Activated naive CD4-positive, alpha-beta T cell (primary cell): ENCODE data around the gene DHX15.

ENCODE experiments used
- DNase-seq, 4 experiments: peaks; one replicate each; lab custom pipeline; 2025; lab: John Stamatoyannopoulos, UW

DHX15 gene

DNA sequence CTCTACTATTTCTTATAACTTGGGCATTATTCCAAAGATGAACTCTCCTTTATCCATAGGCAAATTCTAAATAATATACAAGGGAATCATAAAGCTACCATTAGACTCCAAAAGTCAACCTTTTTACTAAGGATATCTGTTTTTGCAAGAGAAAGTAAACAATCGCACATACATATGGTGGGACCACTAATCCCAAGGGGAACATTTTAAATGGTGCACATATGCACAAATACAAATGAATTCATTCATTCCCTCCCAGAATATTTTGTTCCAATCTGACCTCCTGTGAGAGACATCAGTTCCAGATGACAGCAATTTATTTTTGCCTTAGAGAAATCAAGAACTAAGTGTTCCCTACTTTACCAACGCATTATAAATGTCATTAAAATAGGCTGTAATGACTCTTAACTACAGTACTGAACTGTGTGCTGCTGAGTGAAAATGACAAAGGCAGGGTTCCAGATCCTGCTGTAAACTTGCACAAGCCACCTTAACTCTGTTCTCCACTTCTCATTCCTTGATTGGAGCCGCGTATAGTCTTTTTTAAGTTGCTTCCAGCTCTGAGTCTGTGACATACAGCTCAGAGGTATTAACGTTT, 2.0 kb downstream of the DHX15 start:
- no peak for DNase-seq

DNA sequence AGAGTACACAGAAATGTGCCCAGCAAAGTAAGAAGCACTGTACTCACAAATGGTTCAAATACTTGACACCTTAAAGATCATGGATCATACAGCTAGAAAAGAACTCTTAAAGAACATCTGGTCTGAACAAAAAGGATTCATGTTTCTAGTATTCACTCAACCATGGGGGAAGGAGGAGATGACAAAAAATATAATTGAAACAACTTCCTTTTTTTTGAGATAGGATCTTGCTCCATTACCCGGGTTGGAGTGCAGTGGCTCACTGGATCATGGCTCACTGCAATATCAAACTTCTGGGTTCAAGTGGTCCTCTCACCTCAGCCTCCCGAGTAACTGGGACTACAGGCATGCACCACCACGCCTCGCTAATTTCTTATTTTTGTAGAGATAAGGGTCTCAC, 6.0 kb downstream of the DHX15 start:
- no peak for DNase-seq

DNA sequence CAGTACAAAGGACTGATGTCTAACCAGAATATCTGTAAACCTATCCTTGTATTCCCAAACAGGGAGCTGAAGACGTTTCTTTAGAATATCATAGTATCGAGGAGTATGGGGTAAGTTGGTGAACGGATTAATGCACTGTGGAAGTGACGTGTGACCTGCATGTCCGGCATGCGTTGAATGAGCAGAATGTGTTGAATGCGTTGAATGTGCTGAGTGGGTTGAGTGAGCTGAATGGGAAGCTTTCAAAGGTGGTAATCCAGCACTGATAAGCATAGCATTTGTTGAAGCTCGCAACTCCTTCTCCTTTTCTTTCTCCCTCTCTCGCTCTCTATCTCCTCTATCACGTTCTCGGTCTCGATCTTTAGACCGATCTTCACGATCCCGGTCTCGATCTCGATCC, 8.1 kb downstream of the DHX15 start:
- no peak for DNase-seq

DNA sequence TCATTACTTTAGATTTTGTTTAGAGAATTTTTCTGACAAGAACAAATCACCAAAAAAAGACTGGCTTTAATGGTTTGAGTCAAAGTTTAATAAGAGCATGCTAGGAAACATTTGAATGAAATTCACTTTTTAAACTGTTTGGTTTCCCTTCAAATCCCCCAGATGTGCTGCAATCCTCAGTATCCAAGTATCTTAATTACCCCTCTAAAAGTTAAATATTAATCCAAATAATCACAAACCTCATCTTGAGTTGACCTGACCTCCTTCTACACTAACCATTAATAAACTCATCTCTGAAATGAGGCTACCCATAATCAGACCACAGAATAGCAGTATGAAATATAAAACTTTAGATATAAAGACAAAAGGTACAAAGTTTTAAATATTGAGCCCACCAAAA, 10.1 kb downstream of the DHX15 start:
- DNase-seq, result no peak

DNA sequence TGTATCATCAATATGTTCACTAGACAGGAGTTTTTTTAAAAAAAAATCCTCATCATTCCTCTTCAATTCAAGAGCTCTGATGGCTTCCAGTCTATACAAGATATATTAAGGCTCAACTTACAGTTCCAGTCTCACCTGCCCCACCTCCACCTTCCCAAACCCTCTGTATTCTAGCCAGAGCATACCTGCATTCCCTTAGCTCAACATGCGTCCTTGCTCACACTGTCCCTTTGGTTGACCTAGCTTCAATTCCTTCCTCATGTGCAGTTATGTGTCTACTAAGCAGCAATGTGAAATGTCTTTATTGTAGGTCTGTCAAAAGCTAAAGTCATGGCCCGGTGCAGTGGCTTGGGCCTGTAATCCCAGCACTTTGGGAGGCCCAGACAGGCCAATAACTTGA, 10.8 kb downstream of the DHX15 start:
- DNase-seq, result no peak

DNA sequence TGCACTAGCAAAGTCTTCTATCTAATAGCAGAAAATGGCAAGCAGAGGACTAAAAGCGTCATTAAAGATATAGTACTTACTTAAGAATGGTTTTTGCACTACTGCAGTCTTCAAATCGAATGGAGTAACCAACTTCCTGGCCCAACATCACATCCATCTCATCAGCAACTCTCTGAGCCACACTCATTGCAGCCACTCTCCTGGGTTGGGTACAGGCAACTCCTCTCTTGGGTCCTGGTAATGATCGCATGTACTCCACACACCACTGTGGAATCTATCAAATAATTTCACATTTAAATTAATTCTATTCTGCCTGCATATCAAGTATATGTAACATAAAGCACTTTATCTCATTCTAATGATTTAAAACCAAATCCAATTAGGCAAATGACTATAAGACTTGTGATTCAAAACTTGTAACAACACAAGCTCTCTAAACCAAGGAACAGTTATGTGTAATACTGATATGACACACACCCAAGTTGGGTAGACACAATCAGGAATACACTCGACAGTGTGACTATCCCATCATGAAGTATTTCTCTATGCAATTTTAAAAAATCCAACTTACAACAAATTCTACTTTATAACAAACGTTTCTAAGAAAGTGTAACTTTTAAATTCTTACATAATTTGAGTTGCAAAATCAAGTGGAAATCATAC, 13.6 kb downstream of the DHX15 start:
- no peak for DNase-seq

DNA sequence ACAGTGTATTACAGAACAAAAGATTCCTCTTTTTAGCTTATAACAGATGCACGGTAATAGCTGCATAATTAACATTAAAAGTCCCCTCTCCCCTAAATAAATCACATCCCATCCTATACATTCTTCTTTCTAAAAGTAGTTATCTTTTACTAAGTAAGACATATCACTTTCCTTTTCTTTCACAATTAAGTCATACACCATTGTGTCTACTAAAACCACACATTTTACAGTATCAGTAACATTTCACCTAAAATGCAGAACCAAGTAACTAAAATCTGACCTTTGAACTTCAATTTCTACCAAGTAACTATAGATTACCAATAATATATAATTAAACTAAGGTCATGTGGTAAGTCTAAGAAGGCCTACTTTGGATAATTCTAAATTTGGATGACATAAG, 14.2 kb downstream of the DHX15 start:
- no peak for DNase-seq

DNA sequence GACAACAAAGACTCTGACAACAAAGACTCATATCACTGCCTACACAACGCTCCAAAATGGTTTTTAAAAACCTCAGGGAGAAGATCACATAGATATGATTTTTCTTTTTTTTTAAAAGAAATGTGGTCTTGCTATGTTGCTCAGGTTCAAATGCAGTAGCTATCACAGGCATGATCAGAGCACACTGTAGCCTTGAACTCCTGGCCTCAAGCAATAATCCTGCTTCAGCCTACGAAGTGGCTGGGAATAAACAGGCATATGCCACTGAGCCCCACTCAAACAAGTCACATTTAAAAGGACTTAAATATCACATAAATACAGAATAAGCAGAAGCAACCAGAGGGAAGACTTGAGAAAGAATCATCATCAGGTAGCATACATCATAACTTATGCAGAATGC, 14.7 kb downstream of the DHX15 start:
- DNase-seq, result no peak

DNA sequence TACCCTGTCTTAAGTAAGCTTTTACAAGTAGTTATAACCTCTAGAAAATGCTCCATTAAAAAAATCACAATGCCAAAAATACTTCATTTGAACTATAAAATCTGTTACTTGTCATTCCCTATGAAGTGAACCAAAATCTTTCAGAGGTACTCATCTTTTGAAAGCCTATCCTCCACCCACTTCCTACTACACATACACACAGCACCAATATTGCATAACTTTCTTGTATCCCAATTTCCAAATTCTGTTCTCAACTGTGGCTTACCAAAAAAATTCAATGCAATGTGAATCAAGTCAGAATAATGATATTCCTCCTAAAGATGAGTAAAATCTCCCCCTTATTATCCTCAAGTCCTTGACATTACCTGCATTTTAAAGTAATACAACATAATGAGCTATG, 15.9 kb downstream of the DHX15 start:
- DNase-seq, result no peak

DNA sequence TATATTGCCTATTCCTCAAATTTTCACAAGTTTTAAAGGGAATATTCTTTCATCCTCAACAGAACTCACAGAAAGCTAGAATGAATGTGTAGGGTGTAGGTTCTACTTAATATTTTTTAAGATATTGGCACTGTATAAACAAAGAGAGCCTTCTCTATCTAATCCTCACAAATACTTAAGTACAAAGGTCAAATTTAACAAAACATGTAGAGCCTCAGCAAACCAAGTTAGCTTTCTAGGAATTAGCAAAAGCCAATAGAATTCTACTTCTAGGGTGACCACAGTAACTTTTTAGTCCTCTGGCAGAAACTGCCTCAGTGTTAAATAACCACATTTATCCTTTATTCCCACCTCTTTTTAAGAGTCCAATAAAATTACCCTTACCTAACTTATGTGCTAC, 19.3 kb downstream of the DHX15 start:
- no peak for DNase-seq

DNA sequence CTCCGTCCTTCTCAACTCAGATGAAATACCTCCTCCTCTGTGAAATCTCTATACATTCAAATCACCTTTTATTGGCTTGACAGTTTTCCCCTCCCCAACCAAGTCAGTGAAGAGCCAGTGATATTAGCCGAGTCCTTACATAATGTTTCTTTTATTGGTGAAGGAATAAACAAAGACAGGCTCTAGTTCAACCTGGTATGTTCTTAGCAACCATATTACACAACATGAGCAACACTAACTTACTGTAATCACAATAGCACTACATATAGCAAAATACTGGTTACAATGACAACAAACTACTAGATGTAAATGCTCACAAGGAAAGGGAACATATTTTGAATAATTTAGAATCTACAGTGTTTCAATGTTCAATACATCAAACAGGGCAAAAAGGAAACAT, 19.9 kb downstream of the DHX15 start:
- DNase-seq, result no peak

DNA sequence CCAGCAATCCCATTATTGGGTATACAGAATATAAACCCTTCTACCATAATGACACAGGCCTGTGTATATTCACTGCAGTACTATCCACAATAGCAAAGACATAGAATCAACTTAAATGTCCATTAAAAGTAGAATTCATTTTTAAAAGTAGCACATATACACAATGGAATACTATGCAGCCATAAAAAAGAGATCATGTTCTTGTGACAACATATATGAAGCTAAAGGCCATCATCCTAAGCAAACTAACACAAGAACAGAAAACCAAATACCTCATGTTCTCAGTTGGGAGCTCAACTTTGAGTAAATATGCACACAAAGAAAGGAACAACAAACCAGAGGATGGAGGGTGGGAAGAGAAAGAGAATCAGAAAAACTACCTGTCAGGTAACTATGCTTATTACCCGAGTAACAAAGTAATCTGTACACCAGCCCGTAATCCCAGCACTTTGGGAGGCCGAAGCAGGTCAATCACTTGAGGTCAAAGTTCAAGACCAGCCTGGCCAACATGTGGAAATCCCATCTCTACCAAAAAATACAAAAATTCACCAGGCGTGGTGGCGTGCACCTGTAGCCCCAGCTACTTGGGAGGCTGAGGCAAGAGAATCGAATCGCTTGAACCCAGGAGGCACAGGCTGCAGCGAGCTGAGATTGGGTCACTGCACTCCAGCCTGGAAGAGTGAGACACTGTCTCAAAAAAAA, 22.8 kb downstream of the DHX15 start:
- no peak for DNase-seq

DNA sequence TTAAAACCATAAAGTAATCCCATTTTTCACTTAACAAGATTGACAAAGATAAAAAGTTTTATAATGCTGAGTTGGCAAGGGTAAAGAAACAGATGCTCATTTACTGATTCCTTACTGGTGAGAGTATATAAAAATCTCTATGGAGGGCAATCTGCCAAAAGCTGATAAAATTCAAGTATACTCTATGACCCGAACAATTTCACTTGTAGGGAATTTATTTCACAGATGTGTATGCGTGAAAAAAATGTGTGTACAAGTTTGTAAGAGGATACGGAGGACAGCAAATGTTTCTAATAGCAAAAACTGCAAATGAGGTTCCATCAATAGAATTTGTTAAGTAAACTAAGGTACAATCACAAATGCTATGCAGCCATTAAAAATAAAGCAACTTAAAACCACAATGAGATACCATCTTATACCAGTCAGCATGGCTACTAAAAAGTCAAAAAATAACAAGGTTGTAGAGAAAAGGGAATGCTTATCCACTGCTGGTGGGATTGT, 23.4 kb downstream of the DHX15 start:
- DNase-seq, result no peak

DNA sequence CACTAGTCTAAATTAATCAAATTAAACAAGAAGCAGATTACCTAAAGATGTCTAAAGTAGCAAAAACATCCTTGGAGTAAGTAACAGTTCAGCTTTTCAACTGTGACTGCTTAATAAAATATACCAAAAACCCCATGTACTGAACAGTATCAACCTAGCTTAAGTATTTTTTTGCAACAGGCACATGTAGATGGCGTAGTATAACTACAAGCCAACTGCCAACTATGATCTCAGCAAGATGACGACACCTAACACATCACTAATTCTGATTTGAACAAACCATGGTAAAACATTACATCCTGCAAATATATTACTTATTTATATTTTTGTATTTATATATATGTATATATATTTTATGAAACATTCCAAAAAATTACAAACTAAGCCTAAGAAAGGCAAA, 24.5 kb downstream of the DHX15 start:
- no peak for DNase-seq

DNA sequence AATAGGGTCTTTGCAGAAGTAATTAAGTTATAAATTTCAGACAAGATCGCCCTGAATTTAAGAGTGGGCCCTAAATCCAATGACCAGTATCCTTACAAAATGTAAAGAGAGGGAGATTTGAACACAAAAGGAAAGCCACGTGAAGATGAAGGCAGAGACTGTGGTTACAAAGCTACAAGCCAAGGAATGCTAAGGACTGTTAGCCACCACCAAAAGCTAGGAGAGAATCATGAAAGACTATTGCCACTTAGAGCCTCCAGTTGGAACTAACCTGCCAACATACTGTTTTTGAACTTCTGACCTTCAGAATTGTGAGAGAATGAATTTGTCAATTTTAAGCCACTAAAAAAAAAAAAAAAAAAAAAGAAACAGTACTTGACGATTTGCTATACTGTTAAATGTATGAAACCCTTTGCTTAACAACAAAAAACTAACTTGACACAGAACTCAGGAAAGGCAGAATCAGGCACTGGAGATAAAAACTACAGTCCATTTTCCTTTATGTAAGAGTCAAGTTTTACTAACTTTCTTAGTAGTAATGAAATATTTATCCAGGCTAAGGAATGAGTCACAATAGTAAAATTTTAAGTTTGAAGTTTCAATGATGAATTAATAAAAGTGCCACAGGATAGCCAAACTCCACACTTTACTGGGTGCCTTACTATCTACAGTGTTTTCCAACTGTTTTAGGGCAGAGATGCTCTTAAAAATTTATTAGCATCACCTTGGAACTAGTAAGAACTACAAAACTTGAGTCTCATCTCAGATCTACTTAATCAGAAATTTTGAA, 25.1 kb downstream of the DHX15 start:
- no peak for DNase-seq

DNA sequence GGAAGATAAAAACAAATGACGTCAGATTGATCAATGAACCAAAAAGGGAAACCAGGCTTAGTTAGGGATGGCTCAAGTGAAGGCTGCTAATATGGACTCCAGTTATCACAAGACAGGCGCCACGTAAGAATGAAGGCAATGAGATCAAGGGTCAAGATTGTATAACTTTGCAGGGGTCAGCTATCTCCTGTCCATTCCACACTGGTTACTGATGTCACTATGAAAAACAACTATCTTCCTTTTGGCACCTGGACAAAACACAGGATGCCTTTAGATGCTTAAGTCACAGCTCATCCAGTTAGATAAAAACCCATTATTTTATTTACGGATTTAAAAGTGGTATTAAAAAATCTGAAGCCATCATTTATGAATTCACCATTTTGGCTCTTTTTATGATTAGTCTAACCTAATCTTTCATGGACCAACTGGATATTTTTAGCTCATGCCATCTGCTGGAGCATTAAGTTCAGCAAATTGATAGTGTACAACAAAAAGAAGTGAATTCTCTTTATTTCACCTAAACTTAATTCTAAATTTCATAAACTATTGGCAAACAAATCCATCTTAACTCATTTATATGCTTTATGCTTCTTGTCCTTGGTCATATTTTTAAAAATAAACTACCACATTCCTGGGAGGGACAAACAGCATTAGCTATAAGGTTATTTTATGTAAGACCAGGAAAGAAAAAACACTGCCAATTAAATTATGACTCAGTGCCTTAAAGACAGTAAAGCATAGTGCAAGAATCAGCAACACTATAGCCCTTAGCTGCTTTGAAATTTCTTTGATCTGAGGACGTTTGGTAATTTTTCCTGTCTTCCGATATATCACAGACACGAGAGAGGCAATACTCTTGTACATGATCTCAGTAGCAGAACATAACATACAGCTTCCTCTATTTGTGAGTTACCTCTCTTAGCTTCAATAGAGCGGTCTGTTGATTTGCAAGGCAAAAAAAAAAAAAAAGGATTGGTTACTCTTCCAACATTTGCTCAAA, 27.0 kb downstream of the DHX15 start:
- DNase-seq, result no peak

DNA sequence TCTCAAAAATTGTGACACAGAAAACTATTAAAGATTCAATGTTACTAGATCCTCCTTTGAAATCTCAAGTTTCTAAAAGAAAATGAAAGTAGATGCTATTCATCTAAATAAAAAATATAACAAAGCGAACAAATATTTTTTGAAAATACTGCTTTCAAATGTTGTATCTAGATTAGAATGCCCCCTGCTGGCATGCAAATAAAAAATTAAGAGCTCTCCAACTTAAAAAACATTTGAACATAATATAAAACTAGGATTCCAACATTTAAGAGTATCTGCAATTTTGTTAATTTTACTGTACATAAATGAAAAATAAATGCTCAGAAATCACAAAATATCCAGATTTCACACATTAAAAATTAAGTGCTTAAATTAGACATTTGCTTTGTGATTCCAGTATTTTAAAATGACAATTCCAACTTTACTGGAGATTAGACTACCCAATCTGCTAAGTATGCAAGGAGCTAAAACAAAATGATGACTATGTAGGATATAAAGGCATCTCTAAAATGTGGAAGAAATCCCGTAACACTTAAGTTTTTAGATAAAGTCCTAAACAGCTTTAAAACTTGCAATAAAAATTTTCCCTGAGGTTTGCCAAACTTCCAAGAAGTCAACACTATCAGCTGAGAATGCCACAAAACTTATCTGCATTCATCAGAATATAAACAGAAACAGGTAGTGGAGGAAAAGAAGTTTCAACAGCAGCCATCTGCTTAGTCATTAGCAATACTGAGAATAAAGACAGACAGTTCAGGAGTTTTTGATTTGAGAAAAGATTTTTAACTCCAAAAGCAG, 32.7 kb downstream of the DHX15 start:
- no peak for DNase-seq

DNA sequence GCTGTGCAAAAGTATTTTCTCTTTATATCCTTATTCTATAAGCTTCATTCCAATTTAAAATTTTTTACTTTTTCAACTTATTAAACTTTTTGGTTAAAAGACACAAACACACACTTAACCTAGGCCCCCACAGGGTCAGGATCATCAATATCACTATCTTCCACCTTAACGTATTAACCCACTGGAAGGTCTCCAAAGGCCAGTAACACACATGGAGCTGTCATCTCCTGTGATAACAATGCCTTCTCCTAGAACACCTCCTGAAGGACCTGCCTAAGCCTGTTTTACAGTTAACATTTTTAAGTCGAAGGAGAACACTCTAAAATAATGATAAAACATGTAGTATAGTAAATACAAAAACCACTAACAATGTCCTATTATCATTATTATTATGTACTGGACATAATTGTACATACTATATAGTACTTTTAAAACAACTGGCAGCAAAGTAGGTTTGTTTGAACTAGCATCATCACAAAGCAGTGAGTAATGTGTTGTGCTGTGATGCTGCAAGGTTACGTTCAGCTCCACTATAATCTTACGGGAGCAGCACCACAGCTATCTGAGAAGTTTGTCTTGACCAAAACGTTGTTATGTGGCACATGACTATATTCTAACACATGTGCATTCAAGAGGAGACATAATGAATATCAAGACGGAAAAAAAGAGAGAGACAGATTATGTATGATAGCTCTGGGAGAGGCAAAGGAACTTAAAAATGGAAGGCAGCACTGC, 33.7 kb downstream of the DHX15 start:
- no peak for DNase-seq

DNA sequence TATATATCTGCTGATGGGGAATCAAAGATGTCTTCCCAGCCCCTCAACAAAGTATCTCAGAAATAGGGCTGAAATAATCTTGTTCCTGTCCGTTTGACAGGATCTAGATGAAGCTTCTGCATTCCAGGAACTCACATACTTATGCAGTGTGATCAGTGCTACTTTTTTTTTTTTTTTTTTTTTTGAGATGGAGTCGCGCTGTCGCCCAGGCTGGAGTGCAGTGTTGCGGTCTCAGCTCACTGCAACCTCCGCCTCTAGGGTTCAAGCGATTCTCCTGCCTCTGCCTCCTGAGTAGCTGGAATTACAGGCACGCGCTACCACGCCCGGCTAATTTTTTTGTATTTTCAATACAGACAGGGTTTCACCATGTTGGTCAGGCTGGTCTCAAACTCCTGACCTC, 36.4 kb downstream of the DHX15 start:
- DNase-seq, result no peak
